ENCODE data around the gene PMP22. TPM values are rescaled to one million over a fixed set of nuclear protein-coding genes. Genes with fewer than 3 reads are reported as not detected.

Gene PMP22
- total RNA-seq, 2 donors from 2014 or later, result 3.1 to 5.5 TPM

GRCh38 chr17:15278380-15278779 lies 13.3 kb upstream of the PMP22 start:
- Mint-ChIP-seq H3K36me3 (ENCODE audit: low read depth) (no peaks in the 10 kb centered on the region), H3K27me3 (ENCODE audit: insufficient read depth) (peaks cover 22% of the 10 kb centered on the region), H3K27ac (no peak overlapping the region), H3K4me3 (no peak overlapping the region), H3K9me3 (peaks cover 16% of the 10 kb centered on the region), H3K4me1 (peaks cover 4% of the 10 kb centered on the region)
- Histone ChIP-seq H3K27me3 (ENCODE audit: control insufficient read depth, insufficient read depth, low read length, poor library complexity, severe bottlenecking) (no peaks in the 10 kb centered on the region), H3K4me1 (ENCODE audit: control insufficient read depth, insufficient read depth, low read length) (no peaks in the 10 kb centered on the region), H3K9me3 (ENCODE audit: control insufficient read depth, low read length) (peaks cover 12% of the 10 kb centered on the region), H3K4me3 (ENCODE audit: low read length) (no peak overlapping the region), H3K9ac (ENCODE audit: extremely low read depth, low read length, poor library complexity, severe bottlenecking) (no peak overlapping the region), H3K27ac (ENCODE audit: low read depth, low read length) (no peak overlapping the region), H3K36me3 (ENCODE audit: control insufficient read depth, insufficient read depth, low read length) (no peaks in the 10 kb centered on the region)
- 33 to 54% methylated on average over 1 to 6 of the region's 6 CpGs for WGBS, 2 experiments (ENCODE audit: insufficient coverage in 1 of 2, insufficient read length in 1 of 2)
- TF ChIP-seq CTCF (conservative IDR thresholded peaks at IDR 0.05), result no peak
- DNase-seq, result peak; percentile 58

GRCh38 chr17:15274017-15274416 lies 8.9 kb upstream of the PMP22 start:
- no peak overlapping the region for H3K27ac ChIP-seq (ENCODE audit: low read depth, low read length)
- H3K4me3 Mint-ChIP-seq, result no peak overlapping the region
- 88 to 89% methylated on average over 3 of the region's 3 CpGs for WGBS, 2 experiments (ENCODE audit: insufficient coverage in 1 of 2, insufficient read length in 1 of 2)
- H3K4me1 ChIP-seq (ENCODE audit: control insufficient read depth, insufficient read depth, low read length), result no peaks in the 10 kb centered on the region
- H3K4me1 Mint-ChIP-seq, result peaks cover 17% of the 10 kb centered on the region
- TF ChIP-seq CTCF (conservative IDR thresholded peaks at IDR 0.05), result no peak
- H3K9me3 Mint-ChIP-seq, result peaks cover 16% of the 10 kb centered on the region
- no peak overlapping the region for H3K9ac ChIP-seq (ENCODE audit: extremely low read depth, low read length, poor library complexity, severe bottlenecking)
- H3K27me3 Mint-ChIP-seq (ENCODE audit: insufficient read depth), result peaks cover 28% of the 10 kb centered on the region
- H3K4me3 ChIP-seq (ENCODE audit: low read length), result no peak overlapping the region
- H3K36me3 ChIP-seq (ENCODE audit: control insufficient read depth, insufficient read depth, low read length), result no peaks in the 10 kb centered on the region
- H3K36me3 Mint-ChIP-seq (ENCODE audit: low read depth), result no peaks in the 10 kb centered on the region
- H3K27me3 ChIP-seq (ENCODE audit: control insufficient read depth, insufficient read depth, low read length, poor library complexity, severe bottlenecking), result peaks cover 11% of the 10 kb centered on the region
- peaks cover 12% of the 10 kb centered on the region for H3K9me3 ChIP-seq (ENCODE audit: control insufficient read depth, low read length)
- H3K27ac Mint-ChIP-seq, result no peak overlapping the region
- no peak for DNase-seq

GRCh38 chr17:15273141-15273793 lies 8.1 kb upstream of the PMP22 start:
- Histone ChIP-seq H3K9me3 (ENCODE audit: control insufficient read depth, low read length) (peaks cover 12% of the 10 kb centered on the region), H3K27ac (ENCODE audit: low read depth, low read length) (no peak overlapping the region), H3K9ac (ENCODE audit: extremely low read depth, low read length, poor library complexity, severe bottlenecking) (no peak overlapping the region), H3K36me3 (ENCODE audit: control insufficient read depth, insufficient read depth, low read length) (no peaks in the 10 kb centered on the region), H3K4me1 (ENCODE audit: control insufficient read depth, insufficient read depth, low read length) (no peaks in the 10 kb centered on the region), H3K4me3 (ENCODE audit: low read length) (no peak overlapping the region), H3K27me3 (ENCODE audit: control insufficient read depth, insufficient read depth, low read length, poor library complexity, severe bottlenecking) (peaks cover 18% of the 10 kb centered on the region)
- H3K27ac Mint-ChIP-seq, result no peak overlapping the region
- DNase-seq, result no peak
- peaks cover 21% of the 10 kb centered on the region for H3K4me1 Mint-ChIP-seq
- H3K27me3 Mint-ChIP-seq (ENCODE audit: insufficient read depth), result peaks cover 35% of the 10 kb centered on the region
- WGBS, 2 experiments (ENCODE audit: insufficient coverage in 1 of 2, insufficient read length in 1 of 2), result 83 to 96% methylated on average over 3 to 4 of the region's 5 CpGs
- no peaks in the 10 kb centered on the region for H3K36me3 Mint-ChIP-seq (ENCODE audit: low read depth)
- H3K9me3 Mint-ChIP-seq, result peaks cover 16% of the 10 kb centered on the region
- no peak for TF ChIP-seq CTCF (conservative IDR thresholded peaks at IDR 0.05)
- H3K4me3 Mint-ChIP-seq, result no peak overlapping the region

Data from endodermal cell (in vitro differentiated cells).